Epithelial cell of proximal tubule (primary cell): Measurements from ENCODE around the gene IMPA2. TPM values are rescaled to one million over a fixed set of nuclear protein-coding genes. Genes with fewer than 3 reads are reported as not detected.

ENCODE experiments used
- DNase-seq: peaks from one replicate; pipeline ENCODE4 v3.0.0-alpha.2; 2011; ENCODE audit warnings: low read depth
- H3K4me3 ChIP-seq: 2 replicates; pipeline ENCODE4 v1.5.1; 2011; ENCODE audit warnings: low read depth, mild to moderate bottlenecking, low read length
- total RNA-seq: library from RNA; depleted of rRNA; stranded (reverse); fragments of >200 nt; gene quantifications from 2 replicates; pipeline ENCODE4 v1.2.3, GENCODE V29; 2015
- TF ChIP-seq, protein P1 (sequence below): conservative IDR thresholded peaks from 2 replicates; pipeline ENCODE4 v1.5.1; 2012; ENCODE audit warnings: low read depth, mild to moderate bottlenecking, low read length

Gene IMPA2
- total RNA-seq, 1 donor from 2014 or later: 89.9 TPM

GRCh38 chr18:11983592-11983991 lies 2.3 kb downstream of the IMPA2 start:
- TF ChIP-seq, protein P1, sequence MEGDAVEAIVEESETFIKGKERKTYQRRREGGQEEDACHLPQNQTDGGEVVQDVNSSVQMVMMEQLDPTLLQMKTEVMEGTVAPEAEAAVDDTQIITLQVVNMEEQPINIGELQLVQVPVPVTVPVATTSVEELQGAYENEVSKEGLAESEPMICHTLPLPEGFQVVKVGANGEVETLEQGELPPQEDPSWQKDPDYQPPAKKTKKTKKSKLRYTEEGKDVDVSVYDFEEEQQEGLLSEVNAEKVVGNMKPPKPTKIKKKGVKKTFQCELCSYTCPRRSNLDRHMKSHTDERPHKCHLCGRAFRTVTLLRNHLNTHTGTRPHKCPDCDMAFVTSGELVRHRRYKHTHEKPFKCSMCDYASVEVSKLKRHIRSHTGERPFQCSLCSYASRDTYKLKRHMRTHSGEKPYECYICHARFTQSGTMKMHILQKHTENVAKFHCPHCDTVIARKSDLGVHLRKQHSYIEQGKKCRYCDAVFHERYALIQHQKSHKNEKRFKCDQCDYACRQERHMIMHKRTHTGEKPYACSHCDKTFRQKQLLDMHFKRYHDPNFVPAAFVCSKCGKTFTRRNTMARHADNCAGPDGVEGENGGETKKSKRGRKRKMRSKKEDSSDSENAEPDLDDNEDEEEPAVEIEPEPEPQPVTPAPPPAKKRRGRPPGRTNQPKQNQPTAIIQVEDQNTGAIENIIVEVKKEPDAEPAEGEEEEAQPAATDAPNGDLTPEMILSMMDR: no peak
- no peak for DNase-seq
- H3K4me3 ChIP-seq: peak overlapping the region; percentile 87

- no peak for DNase-seq
- H3K4me3 ChIP-seq: peak overlapping the region; percentile 87
Observed at GRCh38 chr18:11984091-11984490, 2.8 kb downstream of the IMPA2 start.

DNA sequence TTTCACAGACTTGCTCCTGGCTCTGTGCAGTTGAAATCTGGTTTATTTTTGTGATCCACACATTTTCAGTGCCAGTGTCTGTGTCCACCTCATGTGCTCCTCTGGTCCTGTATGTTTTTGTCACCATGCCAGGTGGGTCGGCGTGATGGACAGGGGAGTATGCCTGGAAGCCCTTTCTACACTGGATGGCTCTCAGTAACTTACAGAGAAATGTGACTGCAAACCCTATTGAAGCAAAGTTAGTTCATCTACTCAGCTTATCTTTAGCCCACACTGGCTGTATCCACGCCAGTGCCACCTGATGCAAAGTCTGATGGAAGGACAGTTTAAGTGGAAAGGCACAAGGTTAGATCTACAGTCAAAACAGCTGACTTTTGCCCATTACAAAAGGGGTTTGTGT lies 4.3 kb downstream of the IMPA2 start:
- no peak for DNase-seq
- TF ChIP-seq, protein P1: no peak

More at GRCh38 chr18:11984091-11984490, 2.8 kb downstream of the IMPA2 start:
- TF ChIP-seq, protein P1: no peak

GRCh38 chr18:11986061-11986460 lies 4.8 kb downstream of the IMPA2 start:
- H3K4me3 ChIP-seq: no peak overlapping the region
- DNase-seq: no peak
- TF ChIP-seq, protein P1: no peak

More for the DNA sequence above, 4.3 kb downstream of the IMPA2 start:
- H3K4me3 ChIP-seq: no peak overlapping the region

- TF ChIP-seq, protein P1: no peak
- no peak overlapping the region for H3K4me3 ChIP-seq
- DNase-seq: no peak
Observed at GRCh38 chr18:11987527-11987926, 6.2 kb downstream of the IMPA2 start.

- no peak for DNase-seq
- no peak overlapping the region for H3K4me3 ChIP-seq
- TF ChIP-seq, protein P1: no peak
Observed at GRCh38 chr18:11989174-11989573, 7.9 kb downstream of the IMPA2 start.

DNA sequence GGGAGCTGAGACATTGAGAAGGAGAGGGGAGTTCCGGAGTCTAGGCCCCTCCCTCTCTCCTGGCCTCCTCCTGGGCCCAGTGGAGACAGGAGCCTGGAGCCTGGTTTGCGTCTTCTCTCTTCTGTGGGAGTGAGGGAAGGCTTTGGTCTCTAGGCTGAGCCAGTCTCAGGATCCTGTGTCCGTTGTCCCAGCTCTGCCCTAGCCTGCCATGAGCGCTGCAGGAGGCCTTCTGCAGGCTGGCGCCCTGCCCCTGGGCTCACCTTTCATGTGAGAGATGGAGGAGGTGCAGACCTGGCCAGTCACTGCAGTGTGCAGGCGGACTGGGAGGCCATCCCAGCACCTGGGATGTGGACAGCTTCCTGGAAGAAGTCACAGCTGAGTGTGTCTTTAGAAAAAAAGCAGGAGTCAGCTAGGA lies 8.7 kb downstream of the IMPA2 start:
- TF ChIP-seq, protein P1: no peak
- no peak for DNase-seq
- H3K4me3 ChIP-seq: no peak overlapping the region
